H1 (cell line): Measurements from ENCODE around the gene STEAP2. TPM values are rescaled to one million over a fixed set of nuclear protein-coding genes. Genes with fewer than 3 reads are reported as not detected.

Experiments
- CTCF ChIP-seq, 3 experiments: IDR thresholded peaks; 1 replicate in 2 of 3; 2 replicates in 1 of 3; pipeline versions ENCODE4 v1.5.1 to v1.6.1; 2011; ENCODE audit warnings: low read length in 3 of 3, mild to moderate bottlenecking in 3 of 3, inconsistent platforms in 2 of 3, low read depth in 1 of 3, moderate library complexity in 1 of 3; ENCODE audit not compliant: insufficient read depth in 1 of 3; ENCODE audit errors: control extremely low read depth in 1 of 3
- GABPA ChIP-seq: IDR thresholded peaks from 2 replicates; pipeline ENCODE4 v1.6.1; 2011; ENCODE audit warnings: mild to moderate bottlenecking, low read length, moderate library complexity, borderline replicate concordance; ENCODE audit not compliant: insufficient read depth
- MAX ChIP-seq: IDR thresholded peaks from 2 replicates; pipeline ENCODE4 v1.6.1; 2012; ENCODE audit warnings: inconsistent platforms
- PHF8 ChIP-seq: fragments of 200-600 bp; sonication (generic); conservative IDR thresholded peaks from 2 replicates; pipeline ENCODE4 v1.7.1; 2012; ENCODE audit warnings: low read depth, mild to moderate bottlenecking, inconsistent platforms, low read length, moderate library complexity
- RAD21 ChIP-seq, 2 experiments: IDR thresholded peaks in 1 of 2; conservative IDR thresholded peaks in 1 of 2; 2 replicates each; pipeline ENCODE4 v1.6.1; 2011; ENCODE audit warnings: low read depth in 2 of 2, low read length in 2 of 2, improper control_type of control experiment in 1 of 2, inconsistent platforms in 1 of 2, mild to moderate bottlenecking in 1 of 2, moderate library complexity in 1 of 2
- RBBP5 ChIP-seq: IDR thresholded peaks from 2 replicates; pipeline ENCODE4 v1.7.1; 2012; ENCODE audit warnings: low read depth, mild to moderate bottlenecking, inconsistent platforms, low read length, moderate library complexity, borderline replicate concordance
- SAP30 ChIP-seq: fragments of 300-600 bp; sonication (generic); IDR thresholded peaks from 2 replicates; pipeline ENCODE4 v1.7.1; 2012; ENCODE audit warnings: low read length, moderate library complexity, mild to moderate bottlenecking, inconsistent platforms; ENCODE audit not compliant: insufficient read depth, insufficient replicate concordance
- SP1 ChIP-seq: IDR thresholded peaks from 2 replicates; pipeline ENCODE4 v1.6.1; 2011; ENCODE audit warnings: low read depth, low read length
- SP4 ChIP-seq: IDR thresholded peaks from 2 replicates; pipeline ENCODE4 v1.6.1; 2012; ENCODE audit warnings: low read length, inconsistent platforms
- TAF1 ChIP-seq: IDR thresholded peaks from 2 replicates; pipeline ENCODE4 v1.6.1; 2011; ENCODE audit warnings: mild to moderate bottlenecking, low read depth, low read length
- TBP ChIP-seq: IDR thresholded peaks from 2 replicates; pipeline ENCODE4 v1.6.1; 2011; ENCODE audit warnings: low read depth, low read length, improper control_type of control experiment
- TCF12 ChIP-seq: IDR thresholded peaks from 2 replicates; pipeline ENCODE4 v1.6.1; 2011; ENCODE audit warnings: low read depth, mild to moderate bottlenecking, low read length
- polyA plus RNA-seq, 7 experiments: library from polyadenylated mRNA; depleted of rRNA in 3 of 7; stranded (reverse) in 5 of 7; unstranded in 2 of 7; fragments of >200 nt in 5 of 7; fragments of 200-250 nt in 2 of 7; gene quantifications; 1 replicate in 5 of 7; 2 replicates in 1 of 7; 4 replicates in 1 of 7; pipeline versions ENCODE4 v1.2.1 to v1.2.3, GENCODE V29; 2011 to 2013; ENCODE audit warnings: missing spikeins in 2 of 7, mixed read lengths in 2 of 7
- total RNA-seq: library from RNA; stranded (reverse); fragmentation: NEBNext Ultra II Directional; extraction: Animal tissue kit (Norgen Biotek cat#: 25700); gene quantifications from 2 replicates; pipeline ENCODE4 v1.2.1, GENCODE V29; 2021
- TF ChIP-seq, protein P1 (sequence below): IDR thresholded peaks from 2 replicates; pipeline ENCODE4 v1.6.1; 2012; ENCODE audit warnings: inconsistent platforms

Gene STEAP2
- total and polyA plus RNA-seq, 2 of the 8 experiments (the other 6 are each of a cell fraction or from before 2014, with no cell fraction given), result 13.4 to 18.4 TPM

DNA sequence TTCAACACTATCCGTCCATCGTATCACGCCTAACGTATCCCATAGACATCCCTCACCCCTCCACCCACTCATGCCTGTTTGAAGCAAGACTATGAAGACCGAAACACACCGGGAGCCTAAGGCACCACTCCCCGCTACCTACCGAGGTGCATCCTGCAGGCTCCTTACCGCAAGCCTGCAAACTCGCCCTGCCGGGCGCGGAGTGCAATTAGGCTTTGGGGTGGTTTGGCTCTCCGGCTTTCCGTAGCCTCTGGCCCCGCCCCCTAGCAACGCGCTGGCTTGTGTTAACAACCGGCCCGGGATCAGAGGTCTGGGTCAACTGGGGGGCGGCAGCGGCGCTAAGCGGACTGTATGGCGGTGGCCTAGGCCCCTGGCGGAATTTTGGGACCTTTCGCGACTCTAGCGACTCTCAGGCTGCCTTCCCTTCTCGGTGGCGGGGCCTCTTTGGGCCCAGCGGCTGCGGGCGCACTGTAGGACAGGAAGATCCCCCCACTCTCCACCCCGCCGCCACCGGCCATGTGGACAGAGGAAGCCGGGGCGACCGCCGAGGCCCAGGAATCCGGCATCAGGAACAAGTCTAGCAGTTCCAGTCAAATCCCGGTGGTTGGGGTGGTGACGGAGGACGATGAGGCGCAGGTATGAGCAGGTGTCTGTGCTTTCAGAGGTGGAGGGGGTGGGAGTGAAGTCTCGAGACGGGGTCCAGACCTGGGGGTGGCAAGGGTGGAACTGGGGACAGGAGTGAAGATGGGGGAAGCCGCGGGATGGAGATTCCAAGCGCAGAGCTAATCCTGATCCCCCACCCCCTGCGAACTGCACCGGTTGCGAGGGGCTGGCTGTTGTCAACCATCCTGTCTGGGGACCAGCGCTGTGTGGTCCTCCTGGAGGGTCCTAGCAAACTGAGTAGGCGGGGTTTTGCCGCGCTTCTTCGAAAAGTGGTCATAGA is 33.6 kb downstream of the STEAP2 start, which contains the start of gene CFAP69 (continued):
- TF ChIP-seq CTCF (IDR thresholded peaks at IDR 0.05; ENCODE audit: control extremely low read depth in 1 of 3, insufficient read depth in 1 of 3, low read depth in 1 of 3, low read length in 3 of 3), result peak; percentile 25 to 38 (median 25)
- no peak for TF ChIP-seq TCF12
- TF ChIP-seq MAX, result peak; percentile 81
- TF ChIP-seq TBP, result peak; percentile 56; the same call in 1 of the 2 replicates
- TF ChIP-seq TAF1, result peak; percentile 64; the same call in 1 of the 2 replicates
- peak; percentile 59; the same call in 1 of the 2 replicates for TF ChIP-seq RBBP5
- no peak for TF ChIP-seq SP4
- TF ChIP-seq SP1, result 0 out of 2 replicates have a peak, but pooled peaks have one; percentile 64
- TF ChIP-seq, protein P1, sequence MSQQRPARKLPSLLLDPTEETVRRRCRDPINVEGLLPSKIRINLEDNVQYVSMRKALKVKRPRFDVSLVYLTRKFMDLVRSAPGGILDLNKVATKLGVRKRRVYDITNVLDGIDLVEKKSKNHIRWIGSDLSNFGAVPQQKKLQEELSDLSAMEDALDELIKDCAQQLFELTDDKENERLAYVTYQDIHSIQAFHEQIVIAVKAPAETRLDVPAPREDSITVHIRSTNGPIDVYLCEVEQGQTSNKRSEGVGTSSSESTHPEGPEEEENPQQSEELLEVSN, result peak; percentile 49; the same call in 1 of the 2 replicates
- peak in 1 of 2 experiments; percentile 22; a peak in 1 of 4 replicates for TF ChIP-seq RAD21 (IDR thresholded peaks at IDR 0.05 in 1 of 2, conservative IDR thresholded peaks at IDR 0.05 in 1 of 2; ENCODE audit: low read depth in 2 of 2, low read length in 2 of 2)
- TF ChIP-seq SAP30, result peak; percentile 83
- TF ChIP-seq PHF8, result 0 out of 2 replicates have a peak, but pooled peaks have one; percentile 41
- TF ChIP-seq GABPA, result no peak
- TF ChIP-seq, all 59 proteins: peak for 15
